Right lung (tissue), 5 donors: ENCODE measurements around the gene SLC24A3. TPM values are rescaled to one million over a fixed set of nuclear protein-coding genes. Genes with fewer than 3 reads are reported as not detected.

ENCODE experiments used
- DNase-seq, 2 donors: peaks; one replicate each; pipeline ENCODE4 v3.0.0-alpha.2; 2013
- polyA plus RNA-seq, 5 donors: library from polyadenylated mRNA; unstranded; fragments of 120-200 nt; gene quantifications; one replicate each; pipeline versions ENCODE4 v1.2.1 to v1.2.3, GENCODE V29; 2013; ENCODE audit warnings: inconsistent platforms in 1 of 5, low replicate concordance in 1 of 5; ENCODE audit not compliant: insufficient read length in 5 of 5, insufficient read depth in 1 of 5

The SLC24A3 gene
- polyA plus RNA-seq, 5 donors, result 5.9 to 8.1 (median 6.8) TPM

- no peak for DNase-seq
Measured at GRCh38 chr20:19382386-19383340, 170.2 kb downstream of the SLC24A3 start.

- DNase-seq, result no peak
Measured at GRCh38 chr20:19384940-19385339, 172.5 kb downstream of the SLC24A3 start.

- DNase-seq, result no peak
Measured at GRCh38 chr20:19387251-19387650, 174.8 kb downstream of the SLC24A3 start.

DNA sequence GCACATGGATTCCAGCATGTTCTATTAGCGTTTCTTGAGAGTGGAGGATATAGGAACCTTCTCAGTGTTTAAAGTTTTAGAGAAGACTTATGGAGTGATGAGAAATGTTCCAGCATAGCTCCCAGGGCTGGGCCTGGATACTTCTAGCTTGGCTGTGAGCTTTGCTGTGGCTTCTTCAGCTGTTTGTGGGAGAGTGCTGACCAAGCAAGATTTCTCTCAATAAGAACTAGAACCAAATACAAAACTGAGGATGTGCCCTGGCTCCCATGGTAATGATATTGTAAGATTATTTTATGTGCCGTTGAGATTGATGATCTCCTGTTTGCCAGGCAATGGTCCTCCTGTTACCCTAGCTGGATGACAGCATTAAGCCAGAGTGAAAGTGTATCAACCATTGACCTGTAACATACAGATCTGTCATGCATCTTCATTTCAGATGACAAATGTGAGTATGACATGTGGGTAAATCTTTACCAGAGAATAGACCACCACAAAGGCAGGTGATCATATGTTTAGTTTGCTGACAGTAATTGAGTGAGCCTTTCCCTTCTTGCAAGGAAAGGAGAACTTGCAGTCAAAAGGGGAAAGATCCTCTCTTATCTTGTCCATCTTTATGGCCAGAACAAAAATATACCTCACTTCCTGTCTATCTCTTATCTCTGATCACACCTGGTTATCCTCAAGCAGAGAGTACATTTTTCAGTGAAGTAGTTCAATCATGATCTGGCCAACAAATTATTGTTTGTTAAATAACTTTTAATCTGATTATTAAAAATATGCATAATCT is 180.1 kb downstream of the SLC24A3 start:
- DNase-seq, result no peak

GRCh38 chr20:19396460-19397081 is 184.1 kb downstream of the SLC24A3 start:
- DNase-seq, result no peak

DNA sequence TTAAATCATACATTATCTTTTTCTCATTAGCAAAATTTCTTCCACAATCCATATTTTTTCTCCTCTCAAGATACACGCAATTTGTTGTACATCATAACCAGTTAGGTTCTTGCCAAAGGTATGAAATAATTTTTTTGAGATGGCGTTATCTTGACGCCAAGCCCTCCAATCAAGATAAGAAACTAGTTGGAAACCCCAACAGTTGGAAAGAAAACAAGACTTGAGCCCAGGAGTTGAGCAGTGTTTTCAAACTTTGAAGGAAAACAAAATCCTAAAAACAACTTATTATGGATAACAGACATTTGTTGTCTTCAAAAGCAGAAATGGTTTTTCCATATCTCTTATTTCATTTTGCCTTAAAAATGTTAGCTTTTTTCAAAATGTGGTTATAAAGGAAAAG is 184.8 kb downstream of the SLC24A3 start:
- DNase-seq, result no peak

DNA sequence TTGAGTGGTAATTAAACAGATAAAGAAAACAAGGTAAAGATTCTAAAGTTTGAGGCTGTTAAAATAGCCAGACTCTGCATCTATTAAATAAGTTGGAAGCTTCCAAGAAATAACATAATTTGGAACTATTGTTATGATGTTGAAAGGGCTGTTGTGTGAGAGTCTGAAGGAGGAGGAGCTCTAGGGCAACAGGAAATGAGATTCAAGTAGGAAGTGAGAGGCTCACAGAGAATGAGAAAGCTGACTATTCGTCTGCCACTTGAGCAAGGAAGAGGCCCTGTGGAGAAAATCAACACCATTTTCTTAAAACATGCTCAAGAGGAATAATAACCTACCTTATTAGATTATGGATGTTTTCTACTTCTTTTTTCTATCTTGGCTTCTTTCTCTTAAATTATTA is 185.2 kb downstream of the SLC24A3 start:
- DNase-seq, result no peak

DNA sequence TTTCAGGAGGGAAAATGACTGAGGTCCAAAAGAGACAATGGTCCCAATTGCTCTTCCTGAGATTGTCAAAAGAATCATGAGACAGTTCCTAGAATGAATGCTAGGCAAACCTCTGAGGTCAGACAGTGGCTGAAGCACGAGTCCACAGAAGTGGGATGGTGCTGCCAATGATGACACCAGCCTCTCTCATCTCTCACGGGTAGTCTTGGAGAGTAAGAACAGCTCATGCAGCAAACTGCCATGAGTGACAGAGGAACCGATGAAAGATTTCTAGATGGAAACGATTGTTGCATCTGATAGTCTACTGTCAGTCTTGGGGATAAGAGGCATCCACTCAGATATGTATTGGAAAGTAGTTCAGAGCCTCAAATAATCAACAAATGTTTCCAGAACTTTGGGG is 188.7 kb downstream of the SLC24A3 start:
- no peak for DNase-seq

- no peak for DNase-seq
Measured at GRCh38 chr20:19403549-19403948, 191.1 kb downstream of the SLC24A3 start.

DNA sequence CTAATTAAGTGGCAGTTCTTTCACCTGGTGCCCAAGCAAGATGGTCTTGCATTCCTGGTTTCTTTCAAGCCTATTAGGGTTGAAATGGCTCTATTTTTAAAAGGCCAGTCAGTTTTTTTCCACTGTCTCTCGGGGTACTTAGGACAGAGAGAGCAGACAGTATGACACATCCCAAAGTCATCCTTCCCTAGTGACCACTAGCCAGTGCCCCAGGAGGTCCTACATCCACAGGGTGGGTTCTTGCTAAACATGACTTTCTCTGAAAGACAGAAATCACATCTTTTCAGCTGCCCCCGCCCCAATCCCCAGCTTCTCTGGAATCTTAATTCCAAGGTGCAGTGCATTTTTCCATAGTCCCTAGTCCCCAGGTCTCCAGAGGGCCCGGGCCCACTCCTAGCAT is 192.4 kb downstream of the SLC24A3 start:
- DNase-seq, result no peak

- no peak for DNase-seq
Measured at GRCh38 chr20:19405958-19406357, 193.5 kb downstream of the SLC24A3 start.

DNA sequence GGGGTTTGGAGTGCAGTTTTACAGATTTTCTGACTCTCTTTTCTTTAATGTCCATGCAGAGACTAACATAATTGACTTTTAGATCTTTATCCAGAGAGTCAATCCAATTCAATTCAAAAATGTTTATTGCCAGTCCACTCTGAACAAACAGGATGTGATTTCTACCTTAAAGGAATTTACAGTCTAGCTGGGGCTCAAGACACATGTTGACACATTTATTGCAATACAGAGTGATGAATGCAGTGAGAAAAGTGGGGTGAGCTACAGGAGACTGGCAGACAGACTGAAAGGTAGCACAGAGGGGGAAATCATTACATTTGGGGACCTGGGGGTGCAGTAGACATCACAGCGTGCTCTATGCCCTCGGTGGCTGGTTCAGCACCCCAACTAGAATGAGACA is 193.9 kb downstream of the SLC24A3 start:
- no peak for DNase-seq

- DNase-seq, result no peak
Measured at GRCh38 chr20:19407196-19407595, 194.8 kb downstream of the SLC24A3 start.

DNA sequence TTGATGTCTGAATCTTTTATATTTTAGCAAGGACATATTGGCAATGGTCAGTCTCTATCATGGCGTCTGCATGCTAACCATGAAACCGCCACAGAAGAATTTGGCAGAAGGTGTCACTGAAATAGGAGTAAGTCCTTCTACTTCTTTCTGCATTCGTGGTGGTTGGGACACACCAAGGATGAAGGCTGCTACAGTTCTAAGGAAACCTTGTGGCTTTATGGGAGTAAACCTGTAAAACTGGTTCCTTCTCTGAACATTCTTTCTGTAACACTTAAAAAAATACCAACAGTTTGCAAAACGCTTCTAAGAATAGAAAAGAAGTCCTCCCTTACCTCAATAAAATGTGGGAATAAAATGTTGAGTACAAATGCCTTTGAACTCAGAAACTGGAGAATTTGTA is 195.3 kb downstream of the SLC24A3 start:
- DNase-seq, result peak; percentile 40 to 51

- DNase-seq, result no peak
Measured at GRCh38 chr20:19408971-19409370, 196.5 kb downstream of the SLC24A3 start.

DNA sequence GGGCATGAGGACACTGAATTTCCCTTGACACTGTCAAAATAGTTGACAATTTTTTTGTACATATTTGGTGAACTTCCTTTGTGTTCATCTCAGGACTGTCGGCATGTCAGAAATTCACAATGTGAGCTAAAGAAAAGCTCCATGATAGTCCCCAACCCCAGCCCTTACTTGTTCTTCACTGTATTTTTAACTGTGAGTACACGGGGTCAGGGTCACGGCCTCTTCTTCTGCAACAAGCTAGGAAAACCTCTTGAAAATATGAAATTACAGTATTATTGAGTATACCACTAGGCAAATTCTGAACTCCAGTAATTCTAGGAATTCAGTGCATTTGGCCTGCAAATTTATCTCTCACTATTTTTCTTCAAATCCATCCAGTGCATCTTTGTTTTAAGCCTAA is 199.4 kb downstream of the SLC24A3 start:
- DNase-seq, result no peak

DNA sequence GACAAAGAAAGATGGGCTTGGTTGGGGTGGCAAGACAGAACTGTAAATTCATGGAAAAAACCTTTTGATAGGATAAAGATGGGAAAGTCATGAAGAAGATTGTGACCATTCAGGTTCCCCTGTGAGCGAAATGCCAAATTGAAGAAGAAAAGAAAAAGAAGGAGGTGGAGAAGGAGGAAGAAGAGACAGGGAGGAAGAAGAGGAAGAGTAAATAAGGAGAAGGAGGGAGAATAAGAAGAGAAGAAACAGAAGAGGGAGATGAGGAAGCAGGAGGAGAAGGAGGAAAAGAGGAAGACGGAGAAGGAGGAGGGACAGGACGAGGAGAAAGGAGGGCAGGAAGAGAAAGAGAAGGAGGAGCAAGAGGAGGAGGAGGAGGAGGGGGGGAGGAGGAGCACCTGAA is 199.8 kb downstream of the SLC24A3 start:
- no peak for DNase-seq

DNA sequence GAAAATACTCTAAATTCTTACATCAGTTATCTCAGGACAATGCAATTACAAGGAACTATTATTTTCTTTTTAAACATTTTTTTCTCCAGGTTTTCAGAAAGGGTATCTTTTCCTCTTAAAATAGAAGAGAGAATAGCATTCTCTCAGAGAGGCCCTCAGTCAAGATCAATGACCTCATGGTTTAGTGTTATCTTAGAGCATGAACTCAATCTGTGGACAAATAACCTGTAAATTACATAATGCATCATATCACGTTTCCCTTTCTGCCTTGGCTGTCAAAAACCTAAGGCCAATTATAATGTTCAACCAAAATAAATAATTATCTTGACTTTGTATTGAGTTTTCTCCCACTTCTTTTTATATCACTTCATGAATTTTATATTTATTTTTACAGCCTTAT is 202.2 kb downstream of the SLC24A3 start:
- DNase-seq, result no peak

DNA sequence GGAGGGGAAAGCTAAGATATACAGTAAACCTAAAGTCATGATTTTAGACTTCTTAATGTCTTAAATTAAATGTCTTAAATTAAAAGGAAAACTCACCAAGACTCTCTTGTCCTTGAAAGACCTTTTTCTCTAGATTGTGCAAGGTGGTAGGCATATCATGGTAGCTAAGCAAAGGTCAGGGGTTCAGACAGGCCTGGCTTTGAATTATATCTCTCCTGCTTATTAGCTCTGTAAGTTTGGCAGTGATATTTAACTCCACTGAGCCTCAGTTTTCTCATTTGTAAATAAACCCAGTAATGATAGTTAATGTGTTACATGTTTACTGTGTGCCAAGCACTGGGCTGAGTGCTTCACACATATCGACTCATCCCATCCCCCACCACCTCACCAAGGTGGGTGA is 203.3 kb downstream of the SLC24A3 start:
- no peak for DNase-seq

DNA sequence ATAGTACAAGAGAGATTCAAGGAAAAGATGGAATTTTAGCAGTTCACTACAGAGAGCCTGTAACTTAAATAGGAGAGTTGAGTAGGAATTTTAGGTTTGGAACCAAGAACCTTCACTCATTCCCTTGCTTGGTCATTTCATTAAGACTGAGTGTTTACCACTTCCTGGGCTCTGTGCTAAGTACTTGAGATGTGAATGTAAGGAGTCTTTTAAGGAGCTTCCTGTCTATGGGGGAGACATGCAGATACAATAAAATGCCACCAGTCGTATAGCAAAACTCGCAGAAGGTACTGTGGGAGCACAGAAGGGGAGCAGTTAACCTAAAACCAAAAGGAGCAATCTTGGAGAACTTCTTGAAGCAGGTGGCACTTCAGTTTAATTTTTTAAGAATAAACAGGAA is 204.2 kb downstream of the SLC24A3 start:
- DNase-seq, result no peak

DNA sequence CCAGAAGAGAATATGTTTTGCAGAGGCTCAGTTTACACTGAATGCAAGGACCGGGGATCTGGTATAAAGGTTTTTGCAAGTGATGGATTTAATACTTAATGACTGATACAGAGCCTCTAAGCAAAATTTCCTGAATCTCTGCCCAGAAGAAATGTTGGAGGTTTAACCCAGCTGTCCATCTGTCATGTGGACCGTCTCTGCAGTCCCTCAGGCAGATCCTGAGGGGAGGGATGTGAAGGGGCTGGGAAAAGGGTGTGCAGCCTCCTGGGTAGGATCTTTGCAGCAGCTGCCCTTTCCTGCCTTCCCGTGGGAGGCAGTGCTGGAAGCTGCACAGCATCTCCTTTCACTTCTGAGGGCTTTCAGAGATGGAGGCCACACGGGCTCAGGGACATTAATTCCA is 207.0 kb downstream of the SLC24A3 start:
- DNase-seq, result no peak

GRCh38 chr20:19423097-19423899 is 210.9 kb downstream of the SLC24A3 start:
- DNase-seq, result no peak
